K562 (cell line): ENCODE measurements around the gene PPP1R9A.

Experiments
- CTCF ChIP-seq, 3 experiments: IDR thresholded peaks in 2 of 3; conservative IDR thresholded peaks in 1 of 3; 2 replicates each; pipeline ENCODE4 v1.5.1; 2011 to 2012; ENCODE audit warnings: low read length in 3 of 3, mild to moderate bottlenecking in 3 of 3, control low read depth in 2 of 3, improper control_type of control experiment in 1 of 3, inconsistent platforms in 1 of 3, low read depth in 1 of 3, mixed read lengths in 1 of 3, moderate library complexity in 1 of 3; ENCODE audit not compliant: insufficient read depth in 2 of 3
- ETV6 ChIP-seq, 3 experiments: fragments of 150-350 bp in 1 of 3; sonication (generic) in 1 of 3; formaldehyde crosslinking in 1 of 3; IDR thresholded peaks; 2 replicates each; pipeline versions ENCODE4 v1.6.1 to v1.8.0; 2014 to 2022; ENCODE audit warnings: borderline replicate concordance in 2 of 3, low read depth in 2 of 3, antibody characterized with exemption in 1 of 3, low read length in 1 of 3, mild to moderate bottlenecking in 1 of 3, missing genetic modification reagents in 1 of 3
- LEF1 ChIP-seq: fragments of 450-650 bp; IDR thresholded peaks from 2 replicates; pipeline ENCODE4 v1.6.1; 2016; ENCODE audit warnings: mild to moderate bottlenecking
- NRF1 ChIP-seq, 2 experiments: fragments of 450-650 bp; IDR thresholded peaks in 1 of 2; conservative IDR thresholded peaks in 1 of 2; 2 replicates each; pipeline ENCODE4 v1.6.1; 2014; ENCODE audit warnings: mild to moderate bottlenecking in 2 of 2
- POLR2A ChIP-seq: fragments of 450-650 bp; conservative IDR thresholded peaks from 2 replicates; pipeline ENCODE4 v1.6.1; 2016
- POLR2AphosphoS5 ChIP-seq: IDR thresholded peaks from 2 replicates; pipeline ENCODE4 v1.6.1; 2011; ENCODE audit warnings: mild to moderate bottlenecking, low read depth, low read length, moderate library complexity; ENCODE audit not compliant: control insufficient read depth, insufficient read depth
- TGIF2 ChIP-seq: sonication (generic); formaldehyde crosslinking; IDR thresholded peaks from 2 replicates; pipeline ENCODE4 v1.8.1; 2022; ENCODE audit warnings: mild to moderate bottlenecking, missing genetic modification reagents, moderate library complexity

GRCh38 chr7:95002775-95003174 is 95.4 kb downstream of the PPP1R9A start:
- TF ChIP-seq POLR2AphosphoS5 = no peak
- TF ChIP-seq NRF1 (conservative IDR thresholded peaks at IDR 0.05 in 1 of 2, IDR thresholded peaks at IDR 0.05 in 1 of 2) = no peak
- TF ChIP-seq ETV6 (IDR thresholded peaks at IDR 0.05; ENCODE audit: borderline replicate concordance in 1 of 2, low read depth in 2 of 2, low read length in 1 of 2) = no peak
- TF ChIP-seq ETV6 (CRISPR knock-in tag; IDR thresholded peaks at IDR 0.05; ENCODE audit: borderline replicate concordance) = no peak
- no peak for TF ChIP-seq TGIF2 (CRISPR knock-in tag)
- TF ChIP-seq POLR2A = no peak
- TF ChIP-seq LEF1 = no peak
- no peak for TF ChIP-seq CTCF (IDR thresholded peaks at IDR 0.05 in 2 of 3, conservative IDR thresholded peaks at IDR 0.05 in 1 of 3; ENCODE audit: insufficient read depth in 2 of 3, low read depth in 1 of 3, low read length in 3 of 3)
